ENCODE data around the gene ZNF12. TPM values are rescaled to one million over a fixed set of nuclear protein-coding genes. Genes with fewer than 3 reads are reported as not detected.
A peak's percentile ranks its signal among the peaks of the same experiment; 100 is the strongest.

ZNF12 gene
- total and polyA plus RNA-seq, 10 of the 15 experiments (the other 5 are each of a cell fraction or from before 2014, with no cell fraction given) = 6.7 to 38.1 (median 14.4) TPM

GRCh38 chr7:6639627-6640026 is 67.1 kb downstream of the ZNF12 start:
- CTCF ChIA-PET = interaction anchor here (1.5 kb wide), 1 partner anchor 19 kb away, joined by 3 read pairs; no protein-coding TSS in a partner anchor
- DNase-seq (ENCODE audit: low read depth, low spot score) (no peak), FAIRE-seq (no peak), ATAC-seq (no peak)
- RAD21 ChIA-PET (ENCODE audit: unreplicated experiment) = no interaction called here
- POLR2A ChIA-PET = no interaction called here
- H2AFZ ChIP-seq (ENCODE audit: control insufficient read depth, low read depth, low read length) = no peak overlapping the region
- no peak overlapping the region for H3K27ac ChIP-seq (ENCODE audit: control insufficient read depth, insufficient read depth)
- H3K9ac ChIP-seq (ENCODE audit: control insufficient read depth, insufficient read depth, low read length) = no peak overlapping the region
- intact Hi-C loops (cut with micrococcal nuclease; ENCODE audit: unreplicated experiment) = loop anchor here (5.0 kb wide), 1 partner anchor 62 kb away; the partner anchor contains the start of gene ZDHHC4
- SMC1A ChIA-PET (ENCODE audit: uncharacterized antibody, unreplicated experiment) = no interaction called here
- peaks cover 22% of the 10 kb centered on the region for H3K79me2 ChIP-seq (ENCODE audit: control insufficient read depth, insufficient read depth, low read length)
- in situ Hi-C loops (cut with MboI) = no loop called here
- no peaks in the 10 kb centered on the region for H3K27me3 ChIP-seq (replicated peaks in 1 of 2; ENCODE audit: control insufficient read depth in 2 of 2, insufficient read depth in 2 of 2, low read length in 1 of 2)
- H4K20me1 ChIP-seq (ENCODE audit: control insufficient read depth, insufficient read depth) = no peaks in the 10 kb centered on the region; the same call in 1 of the 2 replicates
- BruUV-seq (replicated peaks) = no TSS peak
- WGBS (ENCODE audit: insufficient coverage, insufficient replicate concordance, low lambda C conversion rate, missing lambda C conversion rate) = over 99% methylated on average over 11 of the region's 11 CpGs
- peaks cover 9% of the 10 kb centered on the region; the same call in 1 of the 2 replicates for H3K4me1 ChIP-seq (ENCODE audit: control insufficient read depth, insufficient read depth, low read length)
- peak overlapping the region; percentile 73; the same call in 1 of the 2 replicates for H3K4me3 ChIP-seq
- peak overlapping the region; percentile 25; the same call in 1 of the 2 replicates for H3K4me2 ChIP-seq (ENCODE audit: control insufficient read depth, insufficient read depth)
- TF ChIP-seq ETV6 (conservative IDR thresholded peaks at IDR 0.05 in 1 of 2, IDR thresholded peaks at IDR 0.05 in 1 of 2; ENCODE audit: borderline replicate concordance in 1 of 2, low read depth in 1 of 2) (no peak), MYC (IDR thresholded peaks at IDR 0.05; ENCODE audit: insufficient read depth, insufficient read length, insufficient replicate concordance, low read length, severe bottlenecking) (no peak), SMARCA5 (IDR thresholded peaks at IDR 0.05) (no peak), RB1 (IDR thresholded peaks at IDR 0.05; ENCODE audit: borderline replicate concordance) (no peak), FOS (IDR thresholded peaks at IDR 0.05; ENCODE audit: borderline replicate concordance, extremely low read depth, insufficient read length) (no peak), SREBF1 (IDR thresholded peaks at IDR 0.05; ENCODE audit: low read length) (no peak), FOXK2 (IDR thresholded peaks at IDR 0.05) (no peak), BMI1 (IDR thresholded peaks at IDR 0.05; ENCODE audit: borderline replicate concordance) (no peak), ZNF217 (IDR thresholded peaks at IDR 0.05) (no peak), USF2 (IDR thresholded peaks at IDR 0.05; ENCODE audit: borderline replicate concordance, low read depth, low read length) (no peak), WRNIP1 (IDR thresholded peaks at IDR 0.05; ENCODE audit: borderline replicate concordance, low read depth, low read length) (no peak), NKRF (conservative IDR thresholded peaks at IDR 0.05) (no peak), POU2F2 (IDR thresholded peaks at IDR 0.05; ENCODE audit: borderline replicate concordance, low read depth, low read length) (no peak), TARDBP (IDR thresholded peaks at IDR 0.05; ENCODE audit: borderline replicate concordance) (no peak), ZNF687 (IDR thresholded peaks at IDR 0.05) (no peak), BHLHE40 (IDR thresholded peaks at IDR 0.05; ENCODE audit: borderline replicate concordance in 1 of 2, low read depth in 2 of 2, low read length in 1 of 2) (no peak)
- H3K9me3 ChIP-seq (replicated peaks; ENCODE audit: control insufficient read depth, insufficient read depth, low read length) = no peaks in the 10 kb centered on the region; the same call in 2 of the 3 replicates
- H3K36me3 ChIP-seq (ENCODE audit: control insufficient read depth in 2 of 2, insufficient read depth in 2 of 2, low read length in 1 of 2) = peaks cover 2 to 22% of the 10 kb centered on the region in 2 experiments; a peak in 3 of 4 replicates

Measured in GM12878 (cell line).